Right ventricle myocardium inferior (tissue), 1 donor: Measurements from ENCODE around the gene MLN. TPM values are rescaled to one million over a fixed set of nuclear protein-coding genes. Genes with fewer than 3 reads are reported as not detected.

ENCODE experiments used
- ATAC-seq: fragments of 200-7000 bp; cut with Tn5 transposase; one replicate; pipeline ENCODE4 v1.9.1; 2020; ENCODE audit warnings: mild to moderate bottlenecking, moderate library complexity
- DNase-seq: peaks from one replicate; pipeline ENCODE4 v3.0.0; 2021; ENCODE audit errors: missing footprints
- intact Hi-C: fragments of 100-400 bp; cut with DNase I; formaldehyde crosslinking; loops from one replicate; pipeline ENCODE4 v1.11.0; 2022
- total RNA-seq: library from RNA; stranded (reverse); fragmentation: NEBNext Ultra II Directional; extraction: Animal tissue kit (Norgen Biotek cat#: 25700); gene quantifications from one replicate; pipeline ENCODE4 v1.2.1, GENCODE V29; 2021
- donor health status: DM: no; HTN: yes; CAD: no; lungs with severe emphysema.

MLN gene
- total RNA-seq, 1 donor from 2014 or later = not detected

GRCh38 chr6:33746651-33747100 is 57.1 kb downstream of the MLN start, which contains the start of gene IP6K3:
TSS of gene IP6K3 (minus strand) at chr6:33746905. CDS start at chr6:33735476, 11,429 bp downstream.
- DNase-seq (peak; percentile 78), ATAC-seq (peak; percentile 82)
- intact Hi-C loops = loop anchor here (1.0 to 2.0 kb wide), 2 partner anchors 14 to 18 kb away; no protein-coding TSS in a partner anchor

- DNase-seq (peak; percentile 81), ATAC-seq (peak; percentile 76)
- intact Hi-C loops = loop anchor here (1.0 to 2.0 kb wide), 2 partner anchors 15 to 18 kb away; no protein-coding TSS in a partner anchor
Measured at GRCh38 chr6:33746036-33746600, 57.7 kb downstream of the MLN start.

- ATAC-seq (no peak), DNase-seq (peak; percentile 34)
- intact Hi-C loops = loop anchor here (2.0 kb wide), 1 partner anchor 35 kb away; the partner anchor contains the start of gene UQCC2
Measured at GRCh38 chr6:33745548-33745947, 58.3 kb downstream of the MLN start.

GRCh38 chr6:33744895-33745546 is 58.8 kb downstream of the MLN start:
- intact Hi-C loops = loop anchor here (2.0 kb wide), 1 partner anchor 34 kb away; the partner anchor contains the start of gene UQCC2
- peak; percentile 62 for DNase-seq

More at GRCh38 chr6:33744895-33745546, 58.8 kb downstream of the MLN start:
- ATAC-seq = peak; percentile 5

Other genes with a start within 250 kb of the MLN start
- gene BAK1, start 223.7 kb downstream of the MLN start, total RNA-seq = 25.4 TPM
- gene ITPR3, start 182.7 kb downstream of the MLN start, total RNA-seq = 8.0 TPM
- 215 TPM for gene UQCC2, start 92.3 kb downstream of the MLN start, total RNA-seq
- 47.6 TPM for gene IP6K3, start 57.1 kb downstream of the MLN start, total RNA-seq
- gene LEMD2, start 14.9 kb downstream of the MLN start, total RNA-seq = 23.2 TPM